GF-D8 (cell line): Measurements from ENCODE around the gene OR14K1.
"Not testable (repeated sequence)": the region's sequence is repeated elsewhere in the genome, so short reads cannot be mapped to it uniquely, and the experiment has no call there.

ENCODE experiments used
- DNase-seq: peaks from one replicate; lab custom pipeline; 2025; lab: John Stamatoyannopoulos, UW

Gene OR14K1, protein sequence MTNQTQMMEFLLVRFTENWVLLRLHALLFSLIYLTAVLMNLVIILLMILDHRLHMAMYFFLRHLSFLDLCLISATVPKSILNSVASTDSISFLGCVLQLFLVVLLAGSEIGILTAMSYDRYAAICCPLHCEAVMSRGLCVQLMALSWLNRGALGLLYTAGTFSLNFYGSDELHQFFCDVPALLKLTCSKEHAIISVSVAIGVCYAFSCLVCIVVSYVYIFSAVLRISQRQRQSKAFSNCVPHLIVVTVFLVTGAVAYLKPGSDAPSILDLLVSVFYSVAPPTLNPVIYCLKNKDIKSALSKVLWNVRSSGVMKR

DNA sequence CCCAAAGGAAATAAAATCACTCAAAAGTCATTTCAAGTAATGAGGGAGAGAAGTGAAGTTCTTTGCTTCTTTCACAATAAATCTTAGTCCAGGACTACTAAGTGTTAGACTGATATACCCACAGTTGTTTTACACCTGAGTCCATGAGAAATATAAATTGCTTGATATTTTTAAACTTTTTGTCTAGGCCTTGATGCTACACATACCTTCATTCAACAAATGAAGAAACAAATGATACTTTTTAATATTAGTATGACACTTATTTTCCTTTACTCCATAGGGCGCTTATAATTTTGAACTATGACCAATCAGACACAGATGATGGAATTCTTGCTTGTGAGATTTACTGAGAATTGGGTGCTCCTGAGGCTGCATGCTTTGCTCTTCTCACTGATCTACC, at the start of gene OR14K1:
OR14K1 (plus strand) TSS at position 301 of the 400 bp plus-strand sequence; CDS start at position 301, 0 bp downstream.
- no peak for DNase-seq

DNA sequence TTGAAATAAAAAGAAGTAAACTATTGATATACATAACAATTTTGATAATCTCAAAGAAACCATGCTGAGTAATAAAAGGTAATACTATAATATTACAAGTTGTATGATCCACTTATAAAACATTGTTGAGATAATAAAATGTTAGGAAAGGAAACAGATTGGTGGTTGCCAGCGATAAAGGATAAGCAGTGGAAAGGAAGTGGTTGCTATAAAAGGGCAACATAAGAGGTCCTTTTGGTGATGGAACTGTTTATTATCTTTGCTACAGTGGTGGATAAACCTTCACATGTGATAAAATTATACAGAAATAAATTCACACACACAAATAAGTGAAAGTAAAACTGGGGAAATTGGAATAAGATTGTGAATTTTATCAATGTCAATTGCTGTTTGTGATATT, 37.1 kb upstream of the OR14K1 start:
- DNase-seq = no peak

DNA sequence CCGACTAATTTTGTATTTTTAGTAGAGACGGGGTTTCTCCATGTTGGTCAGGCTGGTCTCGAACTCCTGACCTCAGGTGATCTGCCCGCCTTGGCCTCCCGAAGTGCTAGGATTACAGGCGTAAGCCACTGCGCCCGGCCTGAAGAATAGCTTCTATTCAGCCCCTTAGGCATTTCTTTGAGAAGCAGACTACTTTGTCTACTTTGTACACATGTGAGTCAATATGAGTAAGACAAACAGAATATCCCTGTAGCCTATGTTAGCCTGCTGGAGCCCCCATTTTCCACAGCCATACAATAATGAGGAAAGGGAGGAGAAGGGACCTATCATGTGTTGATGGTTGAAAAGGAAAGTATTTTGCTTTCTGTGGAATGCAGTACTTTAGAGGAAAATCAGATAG, 27.7 kb upstream of the OR14K1 start:
- DNase-seq = not testable (repeated sequence)

DNA sequence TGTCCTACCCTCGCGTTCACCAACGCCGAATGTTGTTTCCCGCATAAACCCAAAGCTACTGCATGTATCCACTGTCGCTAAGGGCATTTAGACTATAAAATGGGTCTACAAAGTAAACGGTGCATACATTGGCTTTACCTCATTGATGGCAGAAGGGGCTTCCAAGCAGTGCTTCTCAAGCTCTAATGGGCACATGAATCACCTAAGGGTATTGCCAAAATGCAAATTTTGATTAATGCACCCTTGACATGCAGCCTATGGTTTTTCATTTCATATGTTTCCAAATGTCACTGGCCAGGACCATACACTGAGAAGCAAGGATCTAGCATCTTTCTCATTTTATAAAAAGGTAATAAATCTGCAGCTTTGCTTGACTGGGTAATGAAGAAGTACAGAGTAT, 24.7 kb upstream of the OR14K1 start:
- DNase-seq = no peak

DNA sequence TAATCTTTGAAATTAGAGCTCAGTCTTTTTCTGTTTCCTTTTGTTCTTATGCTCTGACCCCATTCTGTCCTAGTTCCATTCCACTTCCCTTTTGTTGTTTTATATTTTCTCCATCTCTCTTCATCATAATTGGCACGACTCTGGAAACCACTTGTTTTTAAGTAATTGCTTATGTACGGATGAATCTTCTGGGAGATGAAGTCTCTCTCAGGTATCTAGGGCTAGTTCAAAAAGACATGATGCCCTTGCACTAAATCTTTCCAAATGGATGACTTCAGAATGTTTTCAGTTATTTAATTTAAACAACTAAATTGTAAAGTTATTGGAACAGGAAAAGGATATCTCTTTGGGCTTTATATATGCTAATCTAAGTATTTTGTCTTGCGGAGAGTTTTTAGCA, 21.9 kb upstream of the OR14K1 start, which contains the start of gene OR6F1:
OR6F1 (minus strand) TSS at position 101 of the 400 bp plus-strand sequence. CDS start 3,891 bp downstream, outside the sequence.
- DNase-seq = no peak

DNA sequence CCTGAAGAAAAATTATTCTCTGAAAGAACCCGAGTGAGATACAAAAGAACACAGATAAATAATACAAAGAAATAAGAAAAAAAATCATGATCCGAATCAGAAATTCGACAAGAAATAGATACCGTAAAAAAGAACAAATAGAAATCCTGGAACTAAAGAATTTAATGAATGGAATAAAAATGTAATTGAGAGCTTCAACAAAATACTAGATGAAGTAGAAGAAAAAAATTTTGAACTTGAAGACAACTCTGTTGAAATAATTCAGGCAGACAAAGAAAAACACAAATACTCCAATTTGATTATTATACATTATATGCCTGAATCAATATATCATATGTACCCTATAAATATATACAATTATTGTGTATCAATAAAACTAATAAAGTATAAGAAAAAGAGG, 17.2 kb upstream of the OR14K1 start:
- DNase-seq = no peak

DNA sequence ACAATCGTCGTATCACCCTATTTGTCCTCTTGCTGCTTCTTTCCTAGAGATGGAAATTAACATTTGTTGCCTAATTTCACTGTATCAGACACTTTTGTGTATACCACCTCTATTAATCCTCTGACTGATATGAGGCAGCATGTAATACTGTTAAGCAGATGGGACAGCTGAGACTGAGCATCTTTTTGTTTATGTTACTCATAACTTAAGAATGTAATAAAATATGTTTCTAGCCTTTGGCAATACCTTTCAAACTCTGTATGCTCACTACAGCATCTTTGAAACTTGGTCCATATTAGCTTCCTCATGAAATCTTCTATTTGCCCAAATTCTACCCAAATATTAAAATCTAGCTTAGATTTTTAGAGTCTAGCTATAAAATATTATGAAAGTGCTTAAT, 2.3 kb downstream of the OR14K1 start:
- DNase-seq = no peak

DNA sequence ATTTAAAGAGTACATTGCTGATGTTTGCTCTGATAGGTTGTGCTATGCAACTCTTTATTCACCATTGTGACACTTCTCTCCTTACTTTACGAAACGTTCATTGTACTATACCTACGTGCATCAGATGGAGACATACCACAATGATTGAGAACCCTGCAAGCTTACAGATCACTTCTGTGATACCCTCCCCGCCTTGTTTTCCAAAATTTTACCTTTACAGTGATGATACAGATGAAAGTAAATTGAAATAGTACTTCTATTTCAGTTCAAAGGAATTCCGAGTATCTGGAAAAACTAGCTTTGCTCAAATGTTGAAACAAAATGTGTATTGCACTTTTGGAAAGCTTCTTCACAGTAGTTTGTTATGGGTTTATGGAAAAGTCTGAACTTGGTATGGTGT, 3.3 kb downstream of the OR14K1 start:
- DNase-seq = no peak

DNA sequence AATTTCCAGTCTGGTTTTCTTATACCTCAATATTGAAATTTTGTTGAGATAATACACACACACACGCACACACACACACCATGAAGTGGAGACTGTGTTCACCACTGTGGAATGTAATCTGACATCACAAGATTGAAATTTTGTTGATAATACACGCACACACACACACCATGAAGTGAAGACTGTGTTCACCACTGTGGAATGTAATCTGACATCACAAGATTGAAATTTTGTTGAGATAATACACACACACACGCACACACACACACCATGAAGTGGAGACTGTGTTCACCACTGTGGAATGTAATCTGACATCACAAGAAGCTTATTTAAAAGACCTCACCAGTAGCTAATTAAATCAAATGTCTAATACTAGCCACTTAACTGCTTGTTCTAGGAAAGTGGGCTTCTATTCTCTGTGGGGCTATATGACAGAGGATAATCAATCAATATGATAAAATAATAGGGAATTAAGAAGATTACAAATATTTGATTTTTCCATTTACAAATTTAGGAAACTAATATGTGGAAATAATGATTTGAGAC, 3.9 kb downstream of the OR14K1 start:
- DNase-seq = not testable (repeated sequence)

DNA sequence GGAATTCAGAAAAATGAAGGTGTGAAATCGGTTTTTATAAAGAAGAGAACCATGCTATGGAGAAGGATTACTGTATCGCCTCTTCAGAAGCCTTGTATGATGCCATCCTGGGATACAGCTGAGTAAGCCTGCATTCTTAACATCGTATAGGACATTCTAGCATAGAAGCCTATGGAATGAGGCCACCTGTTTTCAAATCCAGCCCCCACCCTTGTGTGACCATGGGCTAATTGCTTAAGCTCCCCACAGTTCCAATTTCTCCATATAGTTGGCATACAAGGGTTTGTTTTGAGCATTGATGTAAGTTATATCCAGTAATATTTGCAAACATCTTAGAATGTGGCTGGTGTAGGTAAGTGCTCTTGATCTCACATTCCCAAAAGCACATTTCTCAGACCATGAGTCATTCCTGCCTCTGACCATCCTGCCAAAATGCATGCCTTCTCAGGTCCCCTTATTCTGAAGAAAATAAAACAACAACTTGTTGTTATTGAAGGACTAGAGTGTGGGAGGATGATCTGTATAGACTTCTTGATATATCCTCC, 8.0 kb downstream of the OR14K1 start:
- no peak for DNase-seq

DNA sequence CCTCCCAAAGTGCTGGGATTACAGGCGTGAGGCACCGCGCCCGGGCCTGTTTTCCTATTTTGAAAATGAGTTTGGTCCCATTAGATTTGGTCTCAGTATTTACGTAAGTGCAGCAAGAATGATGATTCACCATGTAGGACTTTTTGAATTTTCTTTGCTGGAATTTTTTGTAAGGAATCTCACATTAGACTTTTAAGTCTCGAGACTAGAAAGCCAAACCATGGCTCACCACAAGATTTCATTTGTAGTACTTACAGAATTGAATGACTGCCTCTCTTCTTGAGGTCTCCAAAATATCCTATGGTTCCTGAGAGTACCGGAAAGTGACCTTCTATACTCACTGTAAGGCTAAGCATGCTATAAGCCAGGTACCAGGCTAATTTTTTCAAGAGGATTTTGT, 9.2 kb downstream of the OR14K1 start:
- DNase-seq = no peak

DNA sequence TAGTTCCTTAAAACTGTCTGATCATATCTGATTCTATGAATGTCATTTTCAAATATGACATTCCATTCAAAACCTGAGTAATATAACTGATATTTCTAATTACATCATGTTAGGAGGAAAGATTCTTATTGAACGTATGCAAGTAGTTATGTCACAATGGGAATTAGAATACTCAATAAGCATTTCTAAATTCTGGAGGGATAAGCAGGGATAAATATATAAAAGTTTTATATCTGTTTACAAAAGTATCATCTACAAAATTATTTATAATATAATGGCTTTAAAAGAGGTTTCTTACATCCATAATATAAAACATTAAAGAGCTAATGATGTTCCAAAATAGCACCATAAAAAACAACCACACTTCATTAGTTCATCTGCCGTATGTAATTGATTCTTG, 9.6 kb downstream of the OR14K1 start, which contains the start of gene OR14A2:
OR14A2 (minus strand) TSS at position 101 of the 400 bp plus-strand sequence.
- DNase-seq = no peak

DNA sequence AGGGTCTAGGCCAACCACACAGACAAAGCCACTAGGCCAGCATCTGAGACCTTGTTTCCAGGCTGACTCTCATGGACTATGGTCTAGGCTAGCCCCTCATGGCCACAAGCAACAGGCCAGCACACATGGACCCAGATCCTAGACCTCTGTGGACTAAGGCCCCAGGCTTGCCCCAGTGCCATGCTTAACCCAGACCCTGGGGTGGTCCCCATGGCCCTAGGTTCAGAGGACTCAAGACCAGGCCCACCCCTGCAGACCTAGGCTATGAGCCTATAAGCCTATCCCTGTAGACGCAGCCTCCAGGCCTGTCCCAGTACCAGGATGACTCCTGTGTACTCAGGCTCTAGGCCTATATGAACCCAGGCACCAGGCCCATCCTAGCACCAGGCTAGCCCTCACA, 11.5 kb downstream of the OR14K1 start:
- DNase-seq = no peak

DNA sequence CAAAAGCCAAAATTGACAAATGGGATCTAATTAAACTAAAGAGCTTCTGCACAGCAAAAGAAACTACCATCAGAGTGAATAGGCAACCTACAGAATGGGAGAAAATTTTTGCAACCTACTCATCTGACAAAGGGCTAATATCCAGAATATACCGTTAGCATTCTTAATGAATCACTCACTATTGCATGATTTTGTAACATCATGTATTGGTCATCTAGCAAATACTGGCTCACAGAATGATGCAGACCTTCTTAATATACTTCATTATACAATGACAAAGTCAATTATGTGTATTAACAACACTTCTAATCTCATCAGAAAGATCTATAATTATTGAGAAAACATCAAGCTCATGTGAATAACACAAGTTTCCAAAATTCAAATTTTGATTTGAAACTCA, 15.9 kb downstream of the OR14K1 start:
- DNase-seq = not testable (repeated sequence)

DNA sequence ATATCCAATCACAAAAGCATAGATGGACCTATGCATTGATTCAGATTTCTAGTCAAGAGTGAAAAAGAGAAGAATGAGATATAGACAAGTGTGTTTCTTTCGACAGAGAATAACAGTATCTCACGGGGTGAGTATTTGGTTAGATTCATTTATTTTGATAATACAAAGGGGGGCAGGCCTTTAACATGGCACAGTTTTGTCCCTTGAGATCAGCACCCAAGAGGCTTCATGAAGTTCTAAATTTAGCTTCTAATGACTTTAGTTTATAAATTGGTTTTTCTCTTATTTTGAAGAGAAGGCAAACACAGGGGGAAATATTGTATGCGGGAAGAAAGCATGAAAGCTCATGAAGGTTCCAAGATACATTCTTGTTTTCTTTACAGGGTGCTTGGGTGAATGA, 22.0 kb downstream of the OR14K1 start, which contains the start of gene OR1C1:
OR1C1 (minus strand) TSS at position 101 of the 400 bp plus-strand sequence. CDS start 2,150 bp downstream, outside the sequence.
- DNase-seq = no peak

DNA sequence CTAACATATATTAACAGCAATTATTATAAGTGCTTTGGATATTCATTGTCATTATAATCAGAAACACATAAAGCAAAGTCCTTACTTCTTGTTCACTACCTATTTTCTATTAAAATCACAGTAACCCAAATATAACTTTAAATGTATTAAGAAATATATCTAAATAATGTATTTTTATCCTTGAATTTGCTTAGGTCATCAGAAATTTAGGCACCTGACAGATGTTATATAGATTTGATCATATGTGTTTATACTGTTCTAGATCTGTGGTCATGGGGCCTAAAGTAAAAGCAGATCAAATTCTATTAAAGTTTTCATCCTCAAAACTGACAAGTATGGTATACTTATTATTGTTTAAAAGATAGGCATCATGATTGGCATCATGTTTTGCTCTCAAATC, 31.2 kb downstream of the OR14K1 start:
- DNase-seq = no peak
